HG03439 (cell line): Measurements from ENCODE around the gene PTGER3.
"Not testable (repeated sequence)": the region's sequence is repeated elsewhere in the genome, so short reads cannot be mapped to it uniquely, and the experiment has no call there.

ENCODE experiments used
- ATAC-seq: cut with Tn5 transposase; IDR thresholded peaks from one replicate; pipeline ENCODE4 v1.9.1; 2021; ENCODE audit warnings: mild to moderate bottlenecking, moderate library complexity; ENCODE audit not compliant: unreplicated experiment

Gene PTGER3

DNA sequence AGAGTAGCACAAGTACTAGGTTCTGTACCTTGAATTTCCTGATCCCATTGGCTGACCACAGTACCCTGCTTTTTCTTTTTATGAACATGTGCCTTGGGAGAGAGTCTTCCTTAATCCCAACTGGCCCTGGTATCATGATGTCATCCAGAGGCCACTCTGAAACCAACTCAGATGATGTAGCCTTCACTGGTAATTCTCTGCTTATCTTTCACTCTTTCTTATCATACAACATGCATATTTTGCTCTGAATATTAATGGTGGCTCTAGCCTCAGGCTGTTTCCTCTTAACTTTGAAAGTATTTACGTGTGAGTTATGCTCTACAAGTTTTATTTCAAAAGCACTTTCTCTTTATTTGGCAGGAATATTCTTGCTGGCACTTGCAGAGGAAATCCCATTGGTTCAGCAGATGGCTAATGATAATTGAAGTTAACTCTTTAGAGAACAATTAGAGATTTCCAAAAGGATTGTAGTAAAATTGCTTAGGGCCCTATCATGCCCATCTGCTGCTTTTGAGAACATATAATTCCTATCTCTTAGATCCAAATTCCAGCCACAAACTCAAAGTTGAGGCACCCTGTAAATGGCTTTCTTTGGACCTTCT is 86.1 kb downstream of the PTGER3 start:
- no peak for ATAC-seq

DNA sequence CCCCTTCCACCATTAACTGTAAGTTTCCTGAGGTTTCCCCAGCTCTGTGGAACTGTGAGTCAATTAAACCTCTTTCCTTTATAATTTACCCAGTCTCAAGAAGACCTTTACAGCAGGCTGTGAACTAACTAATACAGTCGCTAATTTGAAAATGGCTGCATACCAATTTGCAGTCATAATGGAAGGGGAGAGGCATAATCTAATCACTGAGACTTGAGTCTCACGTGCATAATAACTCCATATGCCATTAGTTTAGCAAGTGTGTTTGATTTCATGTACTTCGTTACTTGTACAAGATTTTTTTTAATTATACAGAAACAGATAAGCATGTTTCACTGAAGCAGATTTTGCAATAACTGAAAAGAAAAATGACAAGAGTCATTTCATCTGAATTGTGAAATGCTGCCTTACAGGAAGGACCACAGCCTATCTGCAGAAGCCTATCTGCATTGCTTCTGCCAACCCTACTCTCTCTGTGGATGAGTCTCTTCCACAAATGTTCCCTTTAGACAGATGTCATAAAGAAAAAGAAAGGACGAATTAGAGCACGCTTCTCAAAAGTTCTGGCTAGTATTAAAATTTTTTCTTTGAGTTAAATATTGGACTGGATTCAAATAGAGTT is 99.1 kb downstream of the PTGER3 start:
- no peak for ATAC-seq

DNA sequence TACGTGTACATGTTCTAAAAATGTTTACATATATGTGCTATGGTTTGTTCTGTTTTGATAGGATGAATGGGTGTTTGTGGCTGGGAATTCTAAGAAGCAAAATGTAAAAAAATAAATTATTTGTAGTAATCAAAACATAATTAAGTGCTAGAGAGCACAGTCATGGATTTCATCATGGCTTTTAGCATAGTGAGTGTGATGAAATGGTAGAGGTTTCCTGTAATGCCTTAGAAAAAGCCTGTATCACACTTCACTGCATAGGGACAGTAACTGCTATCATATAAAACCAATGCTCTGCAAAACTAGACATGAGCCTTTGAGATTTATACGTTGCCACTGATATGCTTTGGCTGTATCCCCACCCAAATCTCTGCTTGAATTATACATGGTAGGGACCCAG is 99.8 kb downstream of the PTGER3 start:
- ATAC-seq: no peak

DNA sequence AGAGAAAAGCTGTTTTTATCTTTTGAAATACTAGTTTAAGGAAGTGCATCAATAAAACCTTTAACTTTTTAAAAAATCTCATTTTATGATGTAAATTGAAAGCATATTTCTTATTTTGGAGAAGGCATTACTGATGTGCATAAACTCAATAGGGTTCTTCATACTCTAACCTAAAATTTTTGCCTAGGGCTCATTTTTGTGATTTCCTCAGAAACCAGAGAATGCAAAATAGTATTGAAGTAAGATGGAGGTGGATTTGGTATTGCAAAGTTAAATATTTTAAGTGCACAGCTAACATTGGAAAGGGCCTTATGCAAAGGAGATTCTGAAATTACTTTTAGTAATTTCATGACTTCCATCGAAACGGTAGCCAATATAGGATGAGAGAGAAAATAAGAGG is 101.9 kb downstream of the PTGER3 start:
- ATAC-seq: no peak

DNA sequence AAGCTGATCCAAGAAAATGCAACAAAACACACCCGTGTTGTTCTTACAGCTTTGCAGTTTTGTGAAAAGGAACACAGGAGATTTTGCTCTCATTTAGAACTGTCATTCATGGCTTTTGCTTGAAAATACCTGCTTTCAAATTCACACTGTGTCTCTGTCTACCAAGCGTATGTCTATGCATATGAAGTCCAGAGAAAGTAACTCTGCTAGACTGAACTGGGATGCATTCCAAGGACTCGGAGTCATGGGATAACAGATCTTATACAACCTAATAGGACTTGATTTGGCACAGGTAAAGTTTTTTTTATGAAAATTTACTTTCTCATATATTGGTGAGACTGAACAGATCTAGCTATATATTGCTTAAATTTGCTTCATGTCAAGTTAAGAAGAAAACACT is 102.4 kb downstream of the PTGER3 start:
- ATAC-seq: no peak

DNA sequence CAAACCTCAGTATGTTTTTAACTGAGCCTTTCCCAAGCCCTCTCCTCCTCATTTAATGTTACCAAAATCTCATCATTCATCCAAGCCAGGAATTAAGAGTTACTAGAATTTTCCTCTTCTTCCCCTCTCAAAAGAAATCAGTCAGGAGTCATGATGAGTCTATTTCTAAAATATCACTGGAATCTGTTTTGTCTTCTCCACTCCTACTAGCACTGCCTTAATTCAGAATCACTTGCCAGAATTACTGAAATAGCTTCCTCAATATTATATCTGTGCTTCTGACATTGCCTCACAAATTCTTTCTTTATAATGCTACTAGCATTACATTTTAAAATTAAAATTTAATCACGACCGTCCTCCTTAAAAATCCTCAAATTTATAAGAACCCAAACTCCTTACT is 106.1 kb downstream of the PTGER3 start:
- ATAC-seq: no peak

DNA sequence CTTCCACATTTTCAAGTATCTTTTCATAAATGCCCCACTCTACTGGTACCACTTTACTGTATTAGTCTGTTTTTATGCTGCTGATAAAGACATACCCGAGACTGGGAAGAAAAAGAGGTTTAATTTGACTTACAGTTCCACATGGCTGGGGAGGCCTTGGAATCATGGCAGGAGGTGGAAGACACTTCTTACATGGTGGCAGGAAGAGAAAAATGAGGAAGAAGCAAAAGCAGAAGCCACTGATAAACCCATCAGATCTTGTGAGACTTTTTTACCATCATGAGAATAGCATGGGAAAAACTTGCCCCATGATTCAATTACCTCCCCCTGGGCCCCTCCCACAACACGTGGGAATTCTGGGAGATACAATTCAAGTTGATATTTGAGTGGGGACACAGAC is 107.2 kb downstream of the PTGER3 start:
- ATAC-seq: not testable (repeated sequence)

DNA sequence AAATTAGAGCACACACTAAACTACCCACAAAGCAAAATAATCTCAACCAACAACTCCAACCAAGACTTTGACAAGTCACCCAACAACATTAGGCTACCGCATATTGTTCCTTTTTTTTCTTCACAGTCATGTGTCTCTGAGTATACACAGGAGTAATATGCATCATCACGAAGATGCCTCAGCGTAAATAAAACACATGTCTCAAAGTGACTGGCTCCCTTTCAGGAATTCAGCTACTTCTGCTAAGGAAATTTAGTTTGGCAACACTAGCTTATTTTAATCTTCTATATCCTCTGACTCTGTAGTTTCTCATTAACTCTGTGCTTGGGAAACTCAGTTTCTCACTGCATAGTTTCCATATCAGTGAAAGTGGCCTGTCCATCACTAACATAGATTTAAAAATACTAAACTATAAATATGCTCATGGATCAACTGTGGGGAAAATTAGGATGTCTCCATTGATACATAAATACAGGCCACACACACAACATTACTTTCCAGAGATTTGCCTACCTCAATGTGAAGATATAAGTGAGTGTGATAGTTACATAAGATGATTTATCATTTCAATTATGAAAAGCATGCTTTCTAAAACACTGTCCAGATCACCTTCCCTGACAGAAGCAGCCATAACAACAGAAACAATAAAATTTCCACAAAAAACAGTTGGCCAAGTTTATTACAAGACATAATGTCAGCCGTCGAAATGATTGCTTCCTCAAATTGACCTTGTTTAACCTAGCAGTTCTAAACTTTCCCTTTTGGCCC is 113.2 kb downstream of the PTGER3 start:
- ATAC-seq: no peak

DNA sequence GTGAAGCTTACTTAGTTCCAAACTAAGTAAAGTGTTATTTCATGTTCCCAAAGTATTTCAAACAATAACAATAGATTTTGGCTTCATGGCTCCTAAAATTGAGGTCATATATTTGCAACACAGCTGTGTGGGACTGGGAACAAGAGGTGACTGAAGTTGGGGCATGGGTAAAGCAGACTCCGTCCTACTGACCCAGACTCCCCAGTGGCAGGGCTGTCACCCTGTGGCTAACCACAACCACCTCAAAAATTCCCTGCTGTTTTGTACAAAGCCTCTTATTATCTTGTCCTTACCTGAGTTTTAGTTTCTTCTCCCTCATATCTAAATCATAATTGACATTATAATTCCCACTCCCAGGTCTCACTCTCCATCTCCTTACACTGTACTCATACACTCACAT is 117.6 kb downstream of the PTGER3 start:
- ATAC-seq: no peak

DNA sequence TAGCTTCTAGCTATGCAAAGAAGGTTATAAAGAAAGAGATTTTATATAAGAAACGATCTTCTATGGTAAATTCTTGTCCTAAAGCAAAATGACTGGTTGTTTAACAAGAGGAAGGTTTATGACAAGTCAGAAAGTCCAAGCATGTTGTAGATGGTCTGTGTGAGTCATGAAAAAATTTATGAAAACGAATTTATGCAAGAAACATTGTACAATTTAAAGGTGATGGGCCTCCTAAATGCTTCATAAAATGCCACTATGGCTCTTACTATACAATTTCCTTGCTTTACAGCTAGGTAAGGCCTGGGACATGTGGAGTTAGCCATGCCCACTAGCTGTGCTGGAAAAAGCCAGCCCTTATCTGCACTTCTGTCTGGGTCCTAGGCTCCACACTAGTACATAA is 125.4 kb downstream of the PTGER3 start:
- ATAC-seq: no peak
